Lower leg skin (tissue), 4 donors: ENCODE results near the gene PSMG4. TPM values are rescaled to one million over a fixed set of nuclear protein-coding genes. Genes with fewer than 3 reads are reported as not detected.

ENCODE experiments used
- DNase-seq, 2 donors: peaks; one replicate each; pipeline ENCODE4 v3.0.0-alpha.2; 2019; ENCODE audit warnings: low spot score in 2 of 2
- H3K4me3 ChIP-seq: fragments of 200-600 bp; sonication (generic); 2 replicates; pipeline ENCODE4 v1.5.1; 2017; ENCODE audit warnings: mild to moderate bottlenecking, low read depth; ENCODE audit not compliant: poor library complexity, severe bottlenecking
- POLR2A ChIP-seq, 2 donors: fragments of 450-650 bp; IDR thresholded peaks; one replicate each; pipeline ENCODE4 v1.6.1; 2016 to 2017; ENCODE audit warnings: antibody characterized with exemption in 2 of 2, mild to moderate bottlenecking in 1 of 2, moderate library complexity in 1 of 2
- WGBS, 2 donors: methylation state at CpG; one replicate each; pipeline ENCODE4 v1.1.5; 2018; 5-methylcytosine and 5-hydroxymethylcytosine counted together
- intact Hi-C: fragments of 100-400 bp; cut with DNase I; formaldehyde crosslinking; loops from one replicate; pipeline ENCODE4 v1.15.0; 2023; ENCODE audit warnings: low total_unique reads
- total RNA-seq, 4 donors: library from RNA; depleted of rRNA; stranded (reverse); fragments of >200 nt; gene quantifications; one replicate each; pipeline ENCODE4 v1.1.0, GENCODE V29; 2016
- TF ChIP-seq, protein P1 (sequence below), 3 donors: fragments of 450-650 bp; IDR thresholded peaks; one replicate each; pipeline ENCODE4 v1.5.1; 2016; ENCODE audit warnings: antibody characterized with exemption in 3 of 3, mild to moderate bottlenecking in 3 of 3, moderate library complexity in 2 of 3

The PSMG4 gene
- total RNA-seq, 4 donors from 2014 or later = 16.2 to 22.1 (median 19.1) TPM

- intact Hi-C loops = loop anchor here (10.0 kb wide), 1 partner anchor 97 kb away; no protein-coding TSS in a partner anchor
- WGBS, 2 donors = 32 to 33% methylated on average over 23 of the region's 23 CpGs
- peak in 1 of 2 donors; percentile 61 for DNase-seq
- H3K4me3 ChIP-seq = no peak overlapping the region
- no peak for TF ChIP-seq POLR2A (IDR thresholded peaks at IDR 0.05)
- TF ChIP-seq, protein P1, sequence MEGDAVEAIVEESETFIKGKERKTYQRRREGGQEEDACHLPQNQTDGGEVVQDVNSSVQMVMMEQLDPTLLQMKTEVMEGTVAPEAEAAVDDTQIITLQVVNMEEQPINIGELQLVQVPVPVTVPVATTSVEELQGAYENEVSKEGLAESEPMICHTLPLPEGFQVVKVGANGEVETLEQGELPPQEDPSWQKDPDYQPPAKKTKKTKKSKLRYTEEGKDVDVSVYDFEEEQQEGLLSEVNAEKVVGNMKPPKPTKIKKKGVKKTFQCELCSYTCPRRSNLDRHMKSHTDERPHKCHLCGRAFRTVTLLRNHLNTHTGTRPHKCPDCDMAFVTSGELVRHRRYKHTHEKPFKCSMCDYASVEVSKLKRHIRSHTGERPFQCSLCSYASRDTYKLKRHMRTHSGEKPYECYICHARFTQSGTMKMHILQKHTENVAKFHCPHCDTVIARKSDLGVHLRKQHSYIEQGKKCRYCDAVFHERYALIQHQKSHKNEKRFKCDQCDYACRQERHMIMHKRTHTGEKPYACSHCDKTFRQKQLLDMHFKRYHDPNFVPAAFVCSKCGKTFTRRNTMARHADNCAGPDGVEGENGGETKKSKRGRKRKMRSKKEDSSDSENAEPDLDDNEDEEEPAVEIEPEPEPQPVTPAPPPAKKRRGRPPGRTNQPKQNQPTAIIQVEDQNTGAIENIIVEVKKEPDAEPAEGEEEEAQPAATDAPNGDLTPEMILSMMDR (IDR thresholded peaks at IDR 0.05) = no peak
Observed at GRCh38 chr6:3232017-3232945, 26.5 kb upstream of the PSMG4 start.

DNA sequence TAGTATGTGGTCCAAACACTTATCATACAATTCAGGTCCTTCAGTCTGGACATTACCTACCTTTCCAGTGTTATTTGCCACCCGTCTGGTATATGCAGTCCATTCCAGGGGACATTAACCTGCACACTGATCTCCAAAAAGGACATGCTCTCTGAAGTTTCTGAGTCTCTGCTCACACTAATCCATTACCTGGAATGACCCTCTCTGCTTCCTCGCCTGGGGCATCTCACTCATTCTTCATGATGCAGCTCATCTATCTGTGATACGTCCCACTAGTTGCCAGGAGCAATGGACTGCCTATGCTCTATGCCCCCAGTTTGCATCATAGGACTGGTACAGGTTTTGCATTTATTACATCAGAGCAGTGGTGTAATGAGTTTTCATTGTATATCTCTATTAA is 25.4 kb upstream of the PSMG4 start:
- 85% methylated on average over 3 of the region's 3 CpGs for WGBS, 2 donors
- no peak overlapping the region for H3K4me3 ChIP-seq
- TF ChIP-seq, protein P1 (IDR thresholded peaks at IDR 0.05) = no peak
- no peak for TF ChIP-seq POLR2A (IDR thresholded peaks at IDR 0.05)
- DNase-seq = peak in 1 of 2 donors; percentile 67
- intact Hi-C loops = loop anchor here (10.0 kb wide), 1 partner anchor 99 kb away; no protein-coding TSS in a partner anchor

GRCh38 chr6:3233904-3234303 is 24.8 kb upstream of the PSMG4 start:
- TF ChIP-seq POLR2A (IDR thresholded peaks at IDR 0.05) = no peak
- TF ChIP-seq, protein P1 (IDR thresholded peaks at IDR 0.05) = no peak
- 79 to 82% methylated on average over 3 of the region's 3 CpGs for WGBS, 2 donors
- H3K4me3 ChIP-seq = no peak overlapping the region
- DNase-seq = peak in 1 of 2 donors; percentile 15
- intact Hi-C loops = loop anchor here (10.0 kb wide), 1 partner anchor 99 kb away; no protein-coding TSS in a partner anchor

- no peak overlapping the region for H3K4me3 ChIP-seq
- TF ChIP-seq POLR2A (IDR thresholded peaks at IDR 0.05) = no peak
- TF ChIP-seq, protein P1 (IDR thresholded peaks at IDR 0.05) = no peak
- no peak for DNase-seq
- 92 to 98% methylated on average over 2 of the region's 2 CpGs for WGBS, 2 donors
- intact Hi-C loops = loop anchor here (10.0 kb wide), 1 partner anchor 101 kb away; no protein-coding TSS in a partner anchor
Observed at GRCh38 chr6:3235486-3235885, 23.3 kb upstream of the PSMG4 start.

GRCh38 chr6:3236005-3236404 is 22.7 kb upstream of the PSMG4 start:
- intact Hi-C loops = loop anchor here (10.0 kb wide), 1 partner anchor 101 kb away; no protein-coding TSS in a partner anchor
- no peak overlapping the region for H3K4me3 ChIP-seq
- no peak for TF ChIP-seq POLR2A (IDR thresholded peaks at IDR 0.05)
- TF ChIP-seq, protein P1 (IDR thresholded peaks at IDR 0.05) = no peak
- 65 to 82% methylated on average over 3 of the region's 3 CpGs for WGBS, 2 donors
- DNase-seq = peak in 1 of 2 donors; percentile 29
